ENCODE results near the gene BMP6. TPM values are rescaled to one million over a fixed set of nuclear protein-coding genes. Genes with fewer than 3 reads are reported as not detected.

BMP6 gene
- total and polyA plus RNA-seq, 2 donors (not counting 3 experiments of a cell fraction or from before 2014, with no cell fraction given), result 221 to 276 TPM

- Histone ChIP-seq H3K36me3 (ENCODE audit: control insufficient read depth in 2 of 2, extremely low read depth in 1 of 2, insufficient read depth in 2 of 2, low read length in 2 of 2) (no peaks in the 10 kb centered on the region), H3K9ac (replicated peaks; ENCODE audit: extremely low read depth, insufficient read depth, low read length) (no peak overlapping the region), H3K9me3 (replicated peaks; ENCODE audit: control insufficient read depth, insufficient read depth, low read length) (no peaks in the 10 kb centered on the region), H3K27ac (ENCODE audit: insufficient read depth, low read depth, low read length) (no peak overlapping the region), H3K4me2 (ENCODE audit: insufficient read depth, low read length) (no peak overlapping the region), H3K27me3 (ENCODE audit: control insufficient read depth in 2 of 2, insufficient read depth in 2 of 2, low read length in 2 of 2) (no peaks in the 10 kb centered on the region), H3K9me1 (replicated peaks; ENCODE audit: control insufficient read depth, extremely low read depth, insufficient read depth, low read length) (no peaks in the 10 kb centered on the region), H4K20me1 (replicated peaks; ENCODE audit: control insufficient read depth, extremely low read depth, insufficient read depth, low read length) (no peaks in the 10 kb centered on the region), H3K4me1 (ENCODE audit: control insufficient read depth, extremely low read depth, insufficient read depth, low read length) (peaks cover 15% of the 10 kb centered on the region), H2AFZ (ENCODE audit: low read depth, low read length) (no peak overlapping the region), H3K79me2 (ENCODE audit: control insufficient read depth, insufficient read depth, low read length) (no peaks in the 10 kb centered on the region), H3K4me3 (replicated peaks in 1 of 3; ENCODE audit: insufficient read depth in 1 of 3, low read depth in 1 of 3, low read length in 3 of 3) (no peak overlapping the region)
- DNase-seq (ENCODE audit: low read depth, low spot score) (no peak), FAIRE-seq (no peak)
- intact Hi-C loops (cut with micrococcal nuclease) (no loop called here), dilution Hi-C loops (cut with MboI; ENCODE audit: extremely low pct_ligation_motif_present, low sequenced_read_pairs) (no loop called here)
- BruUV-seq (replicated peaks), result no TSS peak
- ChIA-PET POLR2A (no interaction called here), CTCF (no interaction called here)
- TF ChIP-seq CTCF (IDR thresholded peaks at IDR 0.05; ENCODE audit: extremely low read depth in 1 of 2, insufficient read depth in 1 of 2, low read depth in 1 of 2, low read length in 2 of 2) (no peak), GATA2 (IDR thresholded peaks at IDR 0.05; ENCODE audit: insufficient read depth, insufficient read length, low read depth, low read length) (no peak), POLR2AphosphoS5 (IDR thresholded peaks at IDR 0.05; ENCODE audit: insufficient read depth, low read depth, low read length) (no peak), JUN (IDR thresholded peaks at IDR 0.05; ENCODE audit: borderline replicate concordance, insufficient read depth, insufficient read length, low read depth) (no peak), MYC (IDR thresholded peaks at IDR 0.05; ENCODE audit: low read depth, low read length) (no peak), POLR2A (IDR thresholded peaks at IDR 0.05; ENCODE audit: low read depth, low read length) (no peak), MAX (IDR thresholded peaks at IDR 0.05; ENCODE audit: insufficient read depth, insufficient read length) (no peak), EZH2 (IDR thresholded peaks at IDR 0.05; ENCODE audit: borderline replicate concordance, low read depth, low read length, severe bottlenecking) (no peak), FOS (IDR thresholded peaks at IDR 0.05; ENCODE audit: borderline replicate concordance, insufficient read depth, low read length) (no peak)
Observed at GRCh38 chr6:7918403-7918802, 192.5 kb downstream of the BMP6 start.

Data from endothelial cell of umbilical vein (primary cell).